Measurements from ENCODE around the gene MPST.

DNA sequence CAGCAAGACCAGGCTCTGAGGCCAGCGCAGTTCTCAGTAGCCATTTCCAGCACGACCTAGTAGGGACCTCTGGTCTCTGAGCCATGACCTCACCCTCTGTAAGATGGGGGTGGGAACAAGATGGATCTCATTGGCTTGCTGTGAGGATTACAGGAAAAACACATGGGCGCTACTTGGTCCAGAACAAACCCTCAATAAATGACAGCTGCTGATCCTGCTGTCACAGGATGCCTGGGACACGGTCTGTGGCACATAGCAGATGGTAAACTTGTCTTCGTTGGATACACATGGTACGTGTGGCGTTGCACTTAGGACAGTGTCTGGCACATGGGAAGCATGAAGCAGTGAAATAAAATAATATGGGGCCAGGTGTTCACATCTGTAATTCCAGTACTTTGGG lies 27.5 kb downstream of the MPST start:
- TF ChIP-seq, protein P1, sequence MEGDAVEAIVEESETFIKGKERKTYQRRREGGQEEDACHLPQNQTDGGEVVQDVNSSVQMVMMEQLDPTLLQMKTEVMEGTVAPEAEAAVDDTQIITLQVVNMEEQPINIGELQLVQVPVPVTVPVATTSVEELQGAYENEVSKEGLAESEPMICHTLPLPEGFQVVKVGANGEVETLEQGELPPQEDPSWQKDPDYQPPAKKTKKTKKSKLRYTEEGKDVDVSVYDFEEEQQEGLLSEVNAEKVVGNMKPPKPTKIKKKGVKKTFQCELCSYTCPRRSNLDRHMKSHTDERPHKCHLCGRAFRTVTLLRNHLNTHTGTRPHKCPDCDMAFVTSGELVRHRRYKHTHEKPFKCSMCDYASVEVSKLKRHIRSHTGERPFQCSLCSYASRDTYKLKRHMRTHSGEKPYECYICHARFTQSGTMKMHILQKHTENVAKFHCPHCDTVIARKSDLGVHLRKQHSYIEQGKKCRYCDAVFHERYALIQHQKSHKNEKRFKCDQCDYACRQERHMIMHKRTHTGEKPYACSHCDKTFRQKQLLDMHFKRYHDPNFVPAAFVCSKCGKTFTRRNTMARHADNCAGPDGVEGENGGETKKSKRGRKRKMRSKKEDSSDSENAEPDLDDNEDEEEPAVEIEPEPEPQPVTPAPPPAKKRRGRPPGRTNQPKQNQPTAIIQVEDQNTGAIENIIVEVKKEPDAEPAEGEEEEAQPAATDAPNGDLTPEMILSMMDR (IDR thresholded peaks at IDR 0.05): no peak
- TF ChIP-seq EZH2 (IDR thresholded peaks at IDR 0.05) (no peak), EZH2phosphoT487 (IDR thresholded peaks at IDR 0.05) (no peak)
